ENCODE data around the gene CHI3L2. TPM values are rescaled to one million over a fixed set of nuclear protein-coding genes. Genes with fewer than 3 reads are reported as not detected.
A peak's percentile ranks its signal among the peaks of the same experiment; 100 is the strongest.
"Not testable (repeated sequence)": the region's sequence is repeated elsewhere in the genome, so short reads cannot be mapped to it uniquely, and the experiment has no call there.

Gene CHI3L2
- total RNA-seq, 1 experiment from 2014 or later, result 0.61 TPM

DNA sequence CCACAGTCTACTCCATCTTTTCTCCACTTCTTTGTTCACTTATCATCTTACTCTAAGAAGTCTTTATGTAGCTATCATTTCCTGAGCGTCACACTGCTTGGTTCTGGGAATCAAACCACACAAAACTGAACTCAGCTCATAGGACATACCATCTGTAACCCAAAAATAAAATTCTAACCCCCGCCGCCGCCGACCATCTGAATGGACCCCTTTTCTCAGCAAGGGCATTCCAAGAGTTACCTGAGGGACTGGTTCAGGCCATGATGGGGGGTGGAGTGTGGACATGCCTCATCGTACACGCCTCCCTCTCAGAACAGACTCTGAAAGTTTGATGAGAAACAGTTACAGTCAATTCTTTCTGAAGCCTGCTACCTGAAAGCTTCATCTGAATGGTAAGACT lies 12.6 kb upstream of the CHI3L2 start:
- ATAC-seq (no peak), DNase-seq (ENCODE audit: low spot score) (no peak)
- H3K27ac Mint-ChIP-seq, result peak overlapping the region; percentile 51
- POLR2A ChIA-PET, result no interaction called here
- no peaks in the 10 kb centered on the region for H3K36me3 Mint-ChIP-seq
- H3K27me3 Mint-ChIP-seq (ENCODE audit: low read depth), result peaks cover 7% of the 10 kb centered on the region; the same call in 1 of the 2 replicates
- TF ChIP-seq ELF4 (CRISPR knock-in tag; IDR thresholded peaks at IDR 0.05; ENCODE audit: low read depth) (no peak), ZNF121 (CRISPR knock-in tag; IDR thresholded peaks at IDR 0.05) (no peak), NFE2L1 (CRISPR knock-in tag; IDR thresholded peaks at IDR 0.05) (no peak), RORB (CRISPR knock-in tag; IDR thresholded peaks at IDR 0.05) (no peak), IRF2 (CRISPR knock-in tag; IDR thresholded peaks at IDR 0.05; ENCODE audit: borderline replicate concordance, low read depth) (no peak), ZNF317 (CRISPR knock-in tag; IDR thresholded peaks at IDR 0.05; ENCODE audit: borderline replicate concordance, low read depth) (no peak), GRHL2 (CRISPR knock-in tag; IDR thresholded peaks at IDR 0.05; ENCODE audit: insufficient replicate concordance, severe bottlenecking) (no peak)
- TF ChIP-seq, protein P1, sequence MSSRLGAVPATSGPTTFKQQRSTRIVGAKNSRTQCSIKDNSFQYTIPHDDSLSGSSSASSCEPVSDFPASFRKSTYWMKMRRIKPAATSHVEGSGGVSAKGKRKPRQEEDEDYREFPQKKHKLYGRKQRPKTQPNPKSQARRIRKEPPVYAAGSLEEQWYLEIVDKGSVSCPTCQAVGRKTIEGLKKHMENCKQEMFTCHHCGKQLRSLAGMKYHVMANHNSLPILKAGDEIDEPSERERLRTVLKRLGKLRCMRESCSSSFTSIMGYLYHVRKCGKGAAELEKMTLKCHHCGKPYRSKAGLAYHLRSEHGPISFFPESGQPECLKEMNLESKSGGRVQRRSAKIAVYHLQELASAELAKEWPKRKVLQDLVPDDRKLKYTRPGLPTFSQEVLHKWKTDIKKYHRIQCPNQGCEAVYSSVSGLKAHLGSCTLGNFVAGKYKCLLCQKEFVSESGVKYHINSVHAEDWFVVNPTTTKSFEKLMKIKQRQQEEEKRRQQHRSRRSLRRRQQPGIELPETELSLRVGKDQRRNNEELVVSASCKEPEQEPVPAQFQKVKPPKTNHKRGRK (CRISPR knock-in tag; IDR thresholded peaks at IDR 0.05; ENCODE audit: borderline replicate concordance), result no peak
- TF ChIP-seq, protein P2, sequence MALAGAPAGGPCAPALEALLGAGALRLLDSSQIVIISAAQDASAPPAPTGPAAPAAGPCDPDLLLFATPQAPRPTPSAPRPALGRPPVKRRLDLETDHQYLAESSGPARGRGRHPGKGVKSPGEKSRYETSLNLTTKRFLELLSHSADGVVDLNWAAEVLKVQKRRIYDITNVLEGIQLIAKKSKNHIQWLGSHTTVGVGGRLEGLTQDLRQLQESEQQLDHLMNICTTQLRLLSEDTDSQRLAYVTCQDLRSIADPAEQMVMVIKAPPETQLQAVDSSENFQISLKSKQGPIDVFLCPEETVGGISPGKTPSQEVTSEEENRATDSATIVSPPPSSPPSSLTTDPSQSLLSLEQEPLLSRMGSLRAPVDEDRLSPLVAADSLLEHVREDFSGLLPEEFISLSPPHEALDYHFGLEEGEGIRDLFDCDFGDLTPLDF (CRISPR knock-in tag; IDR thresholded peaks at IDR 0.05), result no peak
- TF ChIP-seq, protein P3, sequence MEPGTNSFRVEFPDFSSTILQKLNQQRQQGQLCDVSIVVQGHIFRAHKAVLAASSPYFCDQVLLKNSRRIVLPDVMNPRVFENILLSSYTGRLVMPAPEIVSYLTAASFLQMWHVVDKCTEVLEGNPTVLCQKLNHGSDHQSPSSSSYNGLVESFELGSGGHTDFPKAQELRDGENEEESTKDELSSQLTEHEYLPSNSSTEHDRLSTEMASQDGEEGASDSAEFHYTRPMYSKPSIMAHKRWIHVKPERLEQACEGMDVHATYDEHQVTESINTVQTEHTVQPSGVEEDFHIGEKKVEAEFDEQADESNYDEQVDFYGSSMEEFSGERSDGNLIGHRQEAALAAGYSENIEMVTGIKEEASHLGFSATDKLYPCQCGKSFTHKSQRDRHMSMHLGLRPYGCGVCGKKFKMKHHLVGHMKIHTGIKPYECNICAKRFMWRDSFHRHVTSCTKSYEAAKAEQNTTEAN (CRISPR knock-in tag; IDR thresholded peaks at IDR 0.05), result no peak
- TF ChIP-seq, protein P4, sequence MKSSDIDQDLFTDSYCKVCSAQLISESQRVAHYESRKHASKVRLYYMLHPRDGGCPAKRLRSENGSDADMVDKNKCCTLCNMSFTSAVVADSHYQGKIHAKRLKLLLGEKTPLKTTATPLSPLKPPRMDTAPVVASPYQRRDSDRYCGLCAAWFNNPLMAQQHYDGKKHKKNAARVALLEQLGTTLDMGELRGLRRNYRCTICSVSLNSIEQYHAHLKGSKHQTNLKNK (CRISPR knock-in tag; IDR thresholded peaks at IDR 0.05), result no peak
- TF ChIP-seq, protein P5, sequence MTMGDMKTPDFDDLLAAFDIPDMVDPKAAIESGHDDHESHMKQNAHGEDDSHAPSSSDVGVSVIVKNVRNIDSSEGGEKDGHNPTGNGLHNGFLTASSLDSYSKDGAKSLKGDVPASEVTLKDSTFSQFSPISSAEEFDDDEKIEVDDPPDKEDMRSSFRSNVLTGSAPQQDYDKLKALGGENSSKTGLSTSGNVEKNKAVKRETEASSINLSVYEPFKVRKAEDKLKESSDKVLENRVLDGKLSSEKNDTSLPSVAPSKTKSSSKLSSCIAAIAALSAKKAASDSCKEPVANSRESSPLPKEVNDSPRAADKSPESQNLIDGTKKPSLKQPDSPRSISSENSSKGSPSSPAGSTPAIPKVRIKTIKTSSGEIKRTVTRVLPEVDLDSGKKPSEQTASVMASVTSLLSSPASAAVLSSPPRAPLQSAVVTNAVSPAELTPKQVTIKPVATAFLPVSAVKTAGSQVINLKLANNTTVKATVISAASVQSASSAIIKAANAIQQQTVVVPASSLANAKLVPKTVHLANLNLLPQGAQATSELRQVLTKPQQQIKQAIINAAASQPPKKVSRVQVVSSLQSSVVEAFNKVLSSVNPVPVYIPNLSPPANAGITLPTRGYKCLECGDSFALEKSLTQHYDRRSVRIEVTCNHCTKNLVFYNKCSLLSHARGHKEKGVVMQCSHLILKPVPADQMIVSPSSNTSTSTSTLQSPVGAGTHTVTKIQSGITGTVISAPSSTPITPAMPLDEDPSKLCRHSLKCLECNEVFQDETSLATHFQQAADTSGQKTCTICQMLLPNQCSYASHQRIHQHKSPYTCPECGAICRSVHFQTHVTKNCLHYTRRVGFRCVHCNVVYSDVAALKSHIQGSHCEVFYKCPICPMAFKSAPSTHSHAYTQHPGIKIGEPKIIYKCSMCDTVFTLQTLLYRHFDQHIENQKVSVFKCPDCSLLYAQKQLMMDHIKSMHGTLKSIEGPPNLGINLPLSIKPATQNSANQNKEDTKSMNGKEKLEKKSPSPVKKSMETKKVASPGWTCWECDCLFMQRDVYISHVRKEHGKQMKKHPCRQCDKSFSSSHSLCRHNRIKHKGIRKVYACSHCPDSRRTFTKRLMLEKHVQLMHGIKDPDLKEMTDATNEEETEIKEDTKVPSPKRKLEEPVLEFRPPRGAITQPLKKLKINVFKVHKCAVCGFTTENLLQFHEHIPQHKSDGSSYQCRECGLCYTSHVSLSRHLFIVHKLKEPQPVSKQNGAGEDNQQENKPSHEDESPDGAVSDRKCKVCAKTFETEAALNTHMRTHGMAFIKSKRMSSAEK (CRISPR knock-in tag; IDR thresholded peaks at IDR 0.05; ENCODE audit: borderline replicate concordance), result no peak
- TF ChIP-seq, protein P6, sequence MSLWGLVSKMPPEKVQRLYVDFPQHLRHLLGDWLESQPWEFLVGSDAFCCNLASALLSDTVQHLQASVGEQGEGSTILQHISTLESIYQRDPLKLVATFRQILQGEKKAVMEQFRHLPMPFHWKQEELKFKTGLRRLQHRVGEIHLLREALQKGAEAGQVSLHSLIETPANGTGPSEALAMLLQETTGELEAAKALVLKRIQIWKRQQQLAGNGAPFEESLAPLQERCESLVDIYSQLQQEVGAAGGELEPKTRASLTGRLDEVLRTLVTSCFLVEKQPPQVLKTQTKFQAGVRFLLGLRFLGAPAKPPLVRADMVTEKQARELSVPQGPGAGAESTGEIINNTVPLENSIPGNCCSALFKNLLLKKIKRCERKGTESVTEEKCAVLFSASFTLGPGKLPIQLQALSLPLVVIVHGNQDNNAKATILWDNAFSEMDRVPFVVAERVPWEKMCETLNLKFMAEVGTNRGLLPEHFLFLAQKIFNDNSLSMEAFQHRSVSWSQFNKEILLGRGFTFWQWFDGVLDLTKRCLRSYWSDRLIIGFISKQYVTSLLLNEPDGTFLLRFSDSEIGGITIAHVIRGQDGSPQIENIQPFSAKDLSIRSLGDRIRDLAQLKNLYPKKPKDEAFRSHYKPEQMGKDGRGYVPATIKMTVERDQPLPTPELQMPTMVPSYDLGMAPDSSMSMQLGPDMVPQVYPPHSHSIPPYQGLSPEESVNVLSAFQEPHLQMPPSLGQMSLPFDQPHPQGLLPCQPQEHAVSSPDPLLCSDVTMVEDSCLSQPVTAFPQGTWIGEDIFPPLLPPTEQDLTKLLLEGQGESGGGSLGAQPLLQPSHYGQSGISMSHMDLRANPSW (CRISPR knock-in tag; conservative IDR thresholded peaks at IDR 0.05; ENCODE audit: low read depth), result no peak
- TF ChIP-seq, protein P7, sequence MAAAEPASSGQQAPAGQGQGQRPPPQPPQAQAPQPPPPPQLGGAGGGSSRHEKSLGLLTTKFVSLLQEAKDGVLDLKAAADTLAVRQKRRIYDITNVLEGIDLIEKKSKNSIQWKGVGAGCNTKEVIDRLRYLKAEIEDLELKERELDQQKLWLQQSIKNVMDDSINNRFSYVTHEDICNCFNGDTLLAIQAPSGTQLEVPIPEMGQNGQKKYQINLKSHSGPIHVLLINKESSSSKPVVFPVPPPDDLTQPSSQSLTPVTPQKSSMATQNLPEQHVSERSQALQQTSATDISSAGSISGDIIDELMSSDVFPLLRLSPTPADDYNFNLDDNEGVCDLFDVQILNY (CRISPR knock-in tag; IDR thresholded peaks at IDR 0.05), result no peak
- CTCF ChIA-PET, result interaction anchor here (0.7 to 3.1 kb wide), 3 partner anchors 8 to 222 kb away, joined by 4 to 17 read pairs (median 5); no protein-coding TSS in a partner anchor
- peaks cover 13% of the 10 kb centered on the region; the same call in 1 of the 2 replicates for H3K9me3 Mint-ChIP-seq
- no peak overlapping the region for H3K4me3 Mint-ChIP-seq
- peaks cover 61% of the 10 kb centered on the region for H3K4me1 Mint-ChIP-seq

DNA sequence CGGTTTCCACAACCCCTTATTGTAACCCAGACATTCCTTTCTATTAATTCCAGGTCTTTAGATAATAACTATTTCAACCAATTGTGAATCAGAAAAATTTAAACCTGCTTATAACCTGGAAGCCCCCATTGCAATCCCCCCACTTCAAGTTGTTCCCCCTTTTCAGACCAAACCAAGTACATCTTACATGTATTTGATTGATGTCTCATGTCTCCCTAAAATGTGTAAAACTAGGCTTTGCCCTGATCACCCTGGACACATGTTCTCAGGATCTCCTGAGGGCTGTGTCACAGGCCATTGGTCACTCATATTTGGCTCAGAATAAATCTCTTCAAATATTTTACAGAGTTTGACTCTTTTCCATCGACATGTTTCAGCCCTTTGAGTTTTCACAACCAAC lies 12.2 kb upstream of the CHI3L2 start:
- POLR2A ChIA-PET; ATAC-seq; H3K36me3 Mint-ChIP-seq; DNase-seq (ENCODE audit: low spot score); H3K27me3 Mint-ChIP-seq (ENCODE audit: low read depth); H3K4me3 Mint-ChIP-seq: not testable (repeated sequence)
- CTCF ChIA-PET, result interaction anchor here (0.6 to 3.1 kb wide), 2 partner anchors 8 to 336 kb away, joined by 3 to 17 read pairs; no protein-coding TSS in a partner anchor
- peaks cover 13% of the 10 kb centered on the region; the same call in 1 of the 2 replicates for H3K9me3 Mint-ChIP-seq
- peak overlapping the region; percentile 66; the same call in 1 of the 2 replicates for H3K27ac Mint-ChIP-seq
- peaks cover 65% of the 10 kb centered on the region for H3K4me1 Mint-ChIP-seq

Data from WTC11 (cell line).